Measurements from ENCODE around the gene GID4.

The GID4 gene

GRCh38 chr17:18106211-18106610 lies 67.0 kb downstream of the GID4 start:
- TF ChIP-seq, protein P1, sequence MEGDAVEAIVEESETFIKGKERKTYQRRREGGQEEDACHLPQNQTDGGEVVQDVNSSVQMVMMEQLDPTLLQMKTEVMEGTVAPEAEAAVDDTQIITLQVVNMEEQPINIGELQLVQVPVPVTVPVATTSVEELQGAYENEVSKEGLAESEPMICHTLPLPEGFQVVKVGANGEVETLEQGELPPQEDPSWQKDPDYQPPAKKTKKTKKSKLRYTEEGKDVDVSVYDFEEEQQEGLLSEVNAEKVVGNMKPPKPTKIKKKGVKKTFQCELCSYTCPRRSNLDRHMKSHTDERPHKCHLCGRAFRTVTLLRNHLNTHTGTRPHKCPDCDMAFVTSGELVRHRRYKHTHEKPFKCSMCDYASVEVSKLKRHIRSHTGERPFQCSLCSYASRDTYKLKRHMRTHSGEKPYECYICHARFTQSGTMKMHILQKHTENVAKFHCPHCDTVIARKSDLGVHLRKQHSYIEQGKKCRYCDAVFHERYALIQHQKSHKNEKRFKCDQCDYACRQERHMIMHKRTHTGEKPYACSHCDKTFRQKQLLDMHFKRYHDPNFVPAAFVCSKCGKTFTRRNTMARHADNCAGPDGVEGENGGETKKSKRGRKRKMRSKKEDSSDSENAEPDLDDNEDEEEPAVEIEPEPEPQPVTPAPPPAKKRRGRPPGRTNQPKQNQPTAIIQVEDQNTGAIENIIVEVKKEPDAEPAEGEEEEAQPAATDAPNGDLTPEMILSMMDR (IDR thresholded peaks at IDR 0.05; ENCODE audit: insufficient read depth, low read depth, low read length, missing control alignments), result no peak
- DNase-seq (ENCODE audit: low read depth), result no peak
- H3K4me3 ChIP-seq (ENCODE audit: low read depth, low read length), result no peak overlapping the region

DNA sequence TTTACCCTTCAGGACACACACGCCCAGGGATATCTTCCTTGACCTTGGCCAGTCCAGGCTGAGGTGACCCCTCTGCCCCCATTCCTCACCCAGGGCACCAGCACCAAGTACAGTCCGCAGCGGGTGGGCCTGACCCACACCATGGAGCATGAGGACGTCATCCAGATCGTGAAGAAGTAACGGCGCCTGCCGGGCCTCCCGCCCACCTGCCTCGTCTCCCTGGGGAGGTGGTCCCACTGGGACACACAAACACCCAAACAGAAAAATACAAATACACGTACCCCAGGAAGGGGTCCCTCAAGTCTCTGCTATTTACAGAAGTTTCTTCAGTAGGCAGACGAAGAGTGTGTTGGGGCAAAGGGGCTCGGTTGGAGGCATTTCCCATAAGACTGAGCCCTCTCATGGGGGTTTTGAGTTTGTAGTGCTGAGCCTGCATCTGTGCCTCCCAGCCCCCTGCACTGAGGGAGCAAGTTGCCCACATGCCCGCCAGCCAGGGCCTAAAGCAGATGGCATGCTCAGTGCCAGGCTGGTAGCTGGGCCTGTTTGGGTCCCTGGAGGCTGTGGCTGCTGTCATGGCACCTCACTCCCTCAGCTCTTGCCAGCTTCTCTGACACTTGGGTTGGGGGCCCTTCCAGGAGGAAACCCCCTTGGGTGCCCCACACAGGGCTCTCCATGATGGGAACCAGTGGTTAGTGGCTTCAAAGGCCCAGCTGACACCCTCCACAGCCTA lies 68.0 kb downstream of the GID4 start:
- H3K4me3 ChIP-seq (ENCODE audit: low read depth, low read length), result no peak overlapping the region
- TF ChIP-seq, protein P1 (IDR thresholded peaks at IDR 0.05; ENCODE audit: insufficient read depth, low read depth, low read length, missing control alignments), result no peak
- DNase-seq (ENCODE audit: low read depth), result no peak

DNA sequence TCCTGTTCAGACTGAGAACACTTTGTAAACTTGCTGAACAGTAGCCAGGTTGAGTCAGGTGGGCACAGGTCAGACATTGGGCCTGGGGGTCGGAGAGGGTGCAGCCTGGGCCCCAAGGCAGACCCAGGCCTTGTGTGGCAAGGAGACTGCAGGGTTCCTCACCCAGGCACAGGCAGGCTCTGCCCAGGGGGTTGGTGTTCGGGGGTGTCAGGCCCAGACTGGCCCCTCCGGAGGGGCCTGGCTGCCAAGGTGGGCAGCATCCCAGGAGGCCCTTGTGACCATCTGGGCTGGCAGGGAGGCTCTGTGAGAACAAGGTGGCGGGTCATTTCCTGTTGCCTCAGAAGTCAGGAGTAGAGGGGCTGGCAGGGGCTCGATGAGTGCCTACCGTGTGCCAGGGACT lies 68.8 kb downstream of the GID4 start:
- TF ChIP-seq, protein P1 (IDR thresholded peaks at IDR 0.05; ENCODE audit: insufficient read depth, low read depth, low read length, missing control alignments), result no peak
- no peak overlapping the region for H3K4me3 ChIP-seq (ENCODE audit: low read depth, low read length)
- no peak for DNase-seq (ENCODE audit: low read depth)

DNA sequence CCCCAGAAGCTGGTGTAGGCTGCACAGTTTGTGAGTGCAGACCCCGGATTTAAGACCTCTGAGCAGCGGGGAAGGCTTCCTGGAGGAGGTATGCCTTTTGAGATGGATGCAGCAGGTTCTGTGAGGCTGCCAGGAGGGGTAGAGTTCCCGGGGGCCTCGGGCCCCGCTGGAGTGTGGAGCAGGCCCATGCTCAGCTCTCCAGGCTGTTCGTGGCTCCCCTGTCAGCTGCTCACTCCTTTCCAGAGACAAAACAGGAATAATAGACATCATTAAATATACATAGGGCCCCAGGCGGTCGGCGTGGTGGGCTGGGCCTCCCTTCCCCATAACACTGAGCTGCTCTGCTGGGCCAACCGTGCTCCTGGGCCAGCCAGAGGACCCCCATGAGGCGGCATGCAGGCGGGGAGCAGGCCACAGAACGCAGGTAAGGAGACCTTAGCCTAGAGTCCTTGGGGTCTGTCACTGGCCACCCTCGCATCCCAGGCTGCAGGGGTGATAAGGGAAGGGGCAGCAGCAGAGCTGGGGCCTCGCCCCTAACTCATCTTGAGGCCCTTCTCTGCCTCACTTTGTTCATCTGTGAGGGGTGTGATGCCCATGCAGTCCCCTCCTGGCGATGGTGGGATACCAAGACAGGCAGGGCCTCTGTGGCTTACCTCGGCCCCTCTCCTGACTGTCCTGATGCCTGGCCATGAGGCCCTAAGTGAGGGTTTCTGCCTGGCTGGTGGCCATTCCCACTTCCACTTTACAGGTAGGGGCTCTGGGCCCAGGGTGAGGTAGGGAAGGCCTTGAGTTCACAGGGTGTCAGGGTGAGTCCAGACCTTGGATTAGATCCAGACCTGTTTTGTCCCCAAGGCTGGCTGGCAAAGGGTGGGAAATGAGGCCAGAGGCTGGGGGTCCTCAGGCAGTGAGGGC lies 69.4 kb downstream of the GID4 start, which contains the start of gene MYO15A:
MYO15A (plus strand) TSS at position 356 of the 912 bp plus-strand sequence. CDS start 10,045 bp downstream, outside the sequence.
- no peak for DNase-seq (ENCODE audit: low read depth)
- TF ChIP-seq, protein P1 (IDR thresholded peaks at IDR 0.05; ENCODE audit: insufficient read depth, low read depth, low read length, missing control alignments), result no peak
- no peak within 1 kb of the TSS for H3K4me3 ChIP-seq (ENCODE audit: low read depth, low read length)

- H3K4me3 ChIP-seq (ENCODE audit: low read depth, low read length), result no peak overlapping the region
- TF ChIP-seq, protein P1 (IDR thresholded peaks at IDR 0.05; ENCODE audit: insufficient read depth, low read depth, low read length, missing control alignments), result no peak
- no peak for DNase-seq (ENCODE audit: low read depth)
Measured at GRCh38 chr17:18109935-18110485, 70.8 kb downstream of the GID4 start.

GRCh38 chr17:18110636-18111145 lies 71.5 kb downstream of the GID4 start:
- TF ChIP-seq, protein P1 (IDR thresholded peaks at IDR 0.05; ENCODE audit: insufficient read depth, low read depth, low read length, missing control alignments), result no peak
- no peak overlapping the region for H3K4me3 ChIP-seq (ENCODE audit: low read depth, low read length)
- no peak for DNase-seq (ENCODE audit: low read depth)
